ENCODE measurements around the gene BICD1. TPM values are rescaled to one million over a fixed set of nuclear protein-coding genes. Genes with fewer than 3 reads are reported as not detected.

Gene BICD1
- total RNA-seq, 1 experiment from 2014 or later, result 41.3 TPM

DNA sequence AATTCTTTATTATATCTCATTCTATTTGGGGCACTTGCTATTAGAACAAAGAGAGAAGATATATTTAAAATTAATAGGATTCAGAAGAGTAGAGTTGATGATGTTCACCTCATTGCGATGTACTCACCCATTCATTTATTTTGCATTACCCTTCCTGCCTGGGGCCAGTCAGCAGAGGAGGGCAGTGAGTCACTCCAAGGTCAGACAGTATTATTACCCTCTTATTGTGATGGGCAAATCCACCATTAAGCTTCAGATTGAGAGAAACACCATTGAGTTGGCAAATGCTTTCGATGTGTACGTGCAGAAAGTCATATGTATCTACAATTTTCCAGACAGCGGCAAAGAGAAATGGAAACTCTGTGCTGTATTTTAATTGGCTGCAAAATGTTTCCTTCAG lies 134.2 kb downstream of the BICD1 start:
- TF ChIP-seq CTCF (conservative IDR thresholded peaks at IDR 0.05) (no peak), EZH2 (IDR thresholded peaks at IDR 0.05; ENCODE audit: low read depth) (no peak)
- Histone ChIP-seq H2AFZ (no peak overlapping the region), H3K4me1 (replicated peaks; ENCODE audit: insufficient read depth) (no peaks in the 10 kb centered on the region), H3K9me2 (ENCODE audit: insufficient read depth) (no peaks in the 10 kb centered on the region), H4K20me1 (ENCODE audit: insufficient read depth) (no peaks in the 10 kb centered on the region), H3K27me3 (ENCODE audit: insufficient read depth, low read depth) (no peaks in the 10 kb centered on the region), H3K4me3 (no peak overlapping the region), H3F3A (ENCODE audit: insufficient read depth, low read depth) (no peaks in the 10 kb centered on the region; the same call in 1 of the 2 replicates), H3K79me2 (ENCODE audit: low read depth) (no peaks in the 10 kb centered on the region), H3K4me2 (no peak overlapping the region), H3K27ac (no peak overlapping the region), H3K36me3 (ENCODE audit: low read depth) (no peaks in the 10 kb centered on the region), H3K9me3 (ENCODE audit: insufficient read depth, low read depth) (no peaks in the 10 kb centered on the region)
- DNase-seq, result no peak
- CTCF ChIA-PET, result no interaction called here
- POLR2A ChIA-PET (ENCODE audit: unreplicated experiment), result interaction anchor here (0.7 kb wide), 1 partner anchor 12 kb away, joined by 4 read pairs; no protein-coding TSS in a partner anchor
- intact Hi-C loops (cut with micrococcal nuclease; ENCODE audit: unreplicated experiment), result no loop called here
- BruUV-seq (replicated peaks), result no TSS peak

DNA sequence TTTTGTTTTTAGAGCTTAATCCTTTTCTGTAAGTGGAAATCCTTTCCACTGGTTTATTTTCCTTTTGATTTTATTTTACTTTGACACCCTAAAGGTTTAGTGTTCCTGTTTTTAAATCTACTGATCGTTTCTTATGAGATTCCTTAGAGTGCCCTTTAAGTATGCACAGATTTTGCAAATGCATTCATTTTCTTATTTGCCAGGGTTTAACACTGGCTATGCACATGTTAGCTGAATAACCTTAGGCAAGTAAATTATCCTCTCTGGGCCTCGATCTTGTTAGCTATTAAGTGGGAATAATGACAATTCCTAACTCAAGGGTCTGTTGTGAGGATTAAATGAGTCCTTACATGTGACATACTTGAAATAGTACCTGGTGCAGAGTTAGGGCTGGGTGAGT lies 136.0 kb downstream of the BICD1 start:
- ChIA-PET CTCF (no interaction called here), POLR2A (ENCODE audit: unreplicated experiment) (interaction anchor here (0.6 to 0.8 kb wide), 3 partner anchors 123 to 347 kb away, joined by 4 to 15 read pairs (median 10); no protein-coding TSS in a partner anchor)
- no peaks in the 10 kb centered on the region; the same call in 1 of the 2 replicates for H3F3A ChIP-seq (ENCODE audit: insufficient read depth, low read depth)
- no peak overlapping the region for H3K4me2 ChIP-seq
- H3K36me3 ChIP-seq (ENCODE audit: low read depth), result no peaks in the 10 kb centered on the region
- H4K20me1 ChIP-seq (ENCODE audit: insufficient read depth), result no peaks in the 10 kb centered on the region
- no TSS peak for BruUV-seq (replicated peaks)
- no peaks in the 10 kb centered on the region for H3K79me2 ChIP-seq (ENCODE audit: low read depth)
- H3K9me2 ChIP-seq (ENCODE audit: insufficient read depth), result no peaks in the 10 kb centered on the region
- no peak for DNase-seq
- TF ChIP-seq EZH2 (IDR thresholded peaks at IDR 0.05; ENCODE audit: low read depth), result no peak
- TF ChIP-seq CTCF (conservative IDR thresholded peaks at IDR 0.05), result no peak
- H2AFZ ChIP-seq, result no peak overlapping the region
- H3K4me3 ChIP-seq, result no peak overlapping the region
- no peaks in the 10 kb centered on the region for H3K27me3 ChIP-seq (ENCODE audit: insufficient read depth, low read depth)
- no peaks in the 10 kb centered on the region for H3K4me1 ChIP-seq (replicated peaks; ENCODE audit: insufficient read depth)
- no peaks in the 10 kb centered on the region for H3K9me3 ChIP-seq (ENCODE audit: insufficient read depth, low read depth)
- H3K27ac ChIP-seq, result no peak overlapping the region
- intact Hi-C loops (cut with micrococcal nuclease; ENCODE audit: unreplicated experiment), result no loop called here

DNA sequence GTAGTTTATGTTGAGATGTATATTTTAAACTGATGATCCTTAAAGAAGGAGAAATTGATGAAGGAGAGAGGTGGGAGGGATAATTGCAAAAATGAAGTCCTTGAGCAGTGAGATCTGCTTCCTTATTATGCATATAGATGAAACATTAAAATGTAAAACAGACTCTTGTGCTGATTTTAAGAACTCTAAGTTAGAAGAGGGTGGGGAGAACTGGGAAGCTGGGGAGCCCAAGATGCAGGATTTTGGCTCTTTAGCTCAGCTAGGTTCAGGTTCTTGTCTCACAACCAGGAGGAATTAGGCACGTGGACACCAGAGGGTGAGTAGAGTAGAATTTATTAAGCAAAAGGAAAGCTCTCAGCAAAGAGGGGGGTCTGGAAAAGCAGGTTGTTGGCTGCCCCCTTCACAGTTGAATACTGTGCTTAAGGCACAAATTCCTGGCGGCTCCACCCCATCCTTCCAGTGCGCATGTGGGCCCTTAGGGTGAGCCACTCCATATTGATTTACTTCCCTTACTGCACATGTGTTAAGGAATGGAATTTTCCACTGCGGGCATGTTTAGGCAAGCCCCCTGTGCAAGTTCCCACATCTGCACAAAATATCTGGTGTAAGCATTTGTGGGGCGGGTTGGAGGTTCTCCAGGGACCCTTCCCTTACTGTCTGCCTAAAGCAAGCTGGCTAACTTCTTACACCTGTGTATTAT lies 141.9 kb downstream of the BICD1 start:
- H3K4me2 ChIP-seq, result no peak overlapping the region
- DNase-seq, result no peak
- no peak overlapping the region for H3K4me3 ChIP-seq
- no peaks in the 10 kb centered on the region for H3K27me3 ChIP-seq (ENCODE audit: insufficient read depth, low read depth)
- no peak overlapping the region for H2AFZ ChIP-seq
- peaks cover 3% of the 10 kb centered on the region for H3K79me2 ChIP-seq (ENCODE audit: low read depth)
- no TSS peak for BruUV-seq (replicated peaks)
- no peaks in the 10 kb centered on the region for H3F3A ChIP-seq (ENCODE audit: insufficient read depth, low read depth)
- H3K4me1 ChIP-seq (replicated peaks; ENCODE audit: insufficient read depth), result no peaks in the 10 kb centered on the region
- POLR2A ChIA-PET (ENCODE audit: unreplicated experiment), result interaction anchor here (0.7 kb wide), 1 partner anchor 54 kb away, joined by 5 read pairs; no protein-coding TSS in a partner anchor
- H3K9me3 ChIP-seq (ENCODE audit: insufficient read depth, low read depth), result no peaks in the 10 kb centered on the region
- H3K9me2 ChIP-seq (ENCODE audit: insufficient read depth), result no peaks in the 10 kb centered on the region
- no peak overlapping the region for H3K27ac ChIP-seq
- TF ChIP-seq EZH2 (IDR thresholded peaks at IDR 0.05; ENCODE audit: low read depth) (no peak), CTCF (conservative IDR thresholded peaks at IDR 0.05) (no peak)
- no peaks in the 10 kb centered on the region for H3K36me3 ChIP-seq (ENCODE audit: low read depth)
- CTCF ChIA-PET, result no interaction called here
- H4K20me1 ChIP-seq (ENCODE audit: insufficient read depth), result no peaks in the 10 kb centered on the region
- intact Hi-C loops (cut with micrococcal nuclease; ENCODE audit: unreplicated experiment), result no loop called here

All from PC-9 (cell line).